NT2/D1 (cell line): Measurements from ENCODE around the gene ASB6.

Source experiments
- DNase-seq: peaks from one replicate; pipeline ENCODE4 v3.0.0-alpha.2; 2011; ENCODE audit warnings: low read depth, low spot score
- H3K27me3 ChIP-seq: 2 replicates; pipeline ENCODE4 v1.6.0; 2011; ENCODE audit warnings: mild to moderate bottlenecking; ENCODE audit not compliant: insufficient read length, insufficient read depth
- H3K36me3 ChIP-seq: 2 replicates; pipeline ENCODE4 v1.6.1; 2011; ENCODE audit warnings: mild to moderate bottlenecking, low read length, mixed read lengths; ENCODE audit not compliant: insufficient read depth, insufficient read length
- H3K4me1 ChIP-seq: 2 replicates; pipeline ENCODE4 v1.5.1; 2011; ENCODE audit not compliant: insufficient read depth, insufficient read length
- H3K4me3 ChIP-seq: 2 replicates; pipeline ENCODE4 v1.5.1; 2011; ENCODE audit warnings: low read depth; ENCODE audit not compliant: insufficient read length
- H3K9ac ChIP-seq: 2 replicates; pipeline ENCODE4 v1.6.0; 2011; ENCODE audit warnings: low read depth; ENCODE audit not compliant: insufficient read length
- H3K9me3 ChIP-seq: 2 replicates; pipeline ENCODE4 v1.5.1; 2011; ENCODE audit warnings: mild to moderate bottlenecking, low read length; ENCODE audit not compliant: insufficient read depth
- SUZ12 ChIP-seq: IDR thresholded peaks from 2 replicates; pipeline ENCODE4 v1.6.1; 2011; ENCODE audit not compliant: insufficient read length, insufficient read depth; ENCODE audit errors: extremely low read depth
- YY1 ChIP-seq: IDR thresholded peaks from 2 replicates; pipeline ENCODE4 v1.6.1; 2011; ENCODE audit not compliant: insufficient read length, insufficient read depth
- ZNF274 ChIP-seq: IDR thresholded peaks from 2 replicates; pipeline ENCODE4 v1.6.1; 2011; ENCODE audit warnings: mild to moderate bottlenecking, low read depth, low read length

The ASB6 gene

DNA sequence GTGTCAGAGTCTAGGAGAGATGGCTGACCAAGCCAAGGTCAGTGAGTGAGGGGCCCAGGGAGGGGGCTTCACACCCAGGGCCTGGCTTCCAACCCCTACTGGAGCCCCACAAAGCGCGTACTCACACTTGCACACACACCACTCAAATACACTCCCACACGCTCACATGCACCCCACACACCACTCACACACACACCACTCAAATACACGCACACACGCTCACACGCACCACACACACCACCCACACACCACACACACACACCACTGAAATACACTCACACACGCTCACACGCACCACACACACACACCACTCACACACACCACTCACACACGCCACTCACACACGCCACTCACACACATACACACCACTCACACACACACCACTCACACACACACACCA, 5.7 kb upstream of the ASB6 start:
- peak overlapping the region; percentile 8 for H3K9ac ChIP-seq
- no peaks in the 10 kb centered on the region for H3K36me3 ChIP-seq
- H3K9me3 ChIP-seq = peaks cover 5% of the 10 kb centered on the region; the same call in 1 of the 2 replicates
- TF ChIP-seq SUZ12 (no peak), YY1 (no peak), ZNF274 (no peak)
- no peak for DNase-seq
- H3K27me3 ChIP-seq = no peaks in the 10 kb centered on the region
- no peak overlapping the region for H3K4me3 ChIP-seq
- peaks cover 10% of the 10 kb centered on the region for H3K4me1 ChIP-seq

- peaks cover 5% of the 10 kb centered on the region; the same call in 1 of the 2 replicates for H3K9me3 ChIP-seq
- H3K4me1 ChIP-seq = peaks cover 12% of the 10 kb centered on the region
- H3K27me3 ChIP-seq = no peaks in the 10 kb centered on the region
- no peak overlapping the region for H3K9ac ChIP-seq
- DNase-seq = no peak
- no peaks in the 10 kb centered on the region for H3K36me3 ChIP-seq
- TF ChIP-seq YY1 (no peak), SUZ12 (no peak), ZNF274 (no peak)
- no peak overlapping the region for H3K4me3 ChIP-seq
Observed at GRCh38 chr9:129646654-129647053, 4.7 kb upstream of the ASB6 start.

DNA sequence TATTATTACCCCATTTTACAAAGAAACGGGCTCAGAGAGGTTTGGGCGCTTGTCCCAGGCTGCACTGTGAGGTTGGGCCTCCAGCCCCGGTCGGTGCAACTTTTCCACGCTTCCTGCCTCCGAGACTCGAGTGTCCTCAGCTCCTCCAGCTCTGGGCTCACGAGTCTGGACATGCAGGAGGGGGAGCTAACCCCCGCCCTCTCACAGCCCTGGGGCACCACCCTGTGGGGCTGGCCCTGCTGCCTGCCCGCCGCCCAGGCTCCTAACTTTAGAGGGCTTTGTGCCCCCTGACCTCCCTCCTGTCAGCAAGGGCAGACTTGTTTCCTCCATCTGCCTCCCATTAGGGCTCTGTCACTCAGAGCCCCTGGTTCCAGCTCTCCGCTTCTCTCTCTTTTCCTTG, 4.3 kb upstream of the ASB6 start:
- TF ChIP-seq ZNF274 (no peak), SUZ12 (no peak), YY1 (no peak)
- Histone ChIP-seq H3K9ac (no peak overlapping the region), H3K36me3 (no peaks in the 10 kb centered on the region), H3K4me3 (no peak overlapping the region), H3K9me3 (peaks cover 5% of the 10 kb centered on the region; the same call in 1 of the 2 replicates), H3K27me3 (no peaks in the 10 kb centered on the region), H3K4me1 (peaks cover 12% of the 10 kb centered on the region)
- no peak for DNase-seq

GRCh38 chr9:129644902-129645301, 3.0 kb upstream of the ASB6 start:
- H3K4me3 ChIP-seq = no peak overlapping the region
- TF ChIP-seq ZNF274 = no peak
- no peak for DNase-seq
- peak overlapping the region; percentile 10 for H3K9ac ChIP-seq
- peaks cover 5% of the 10 kb centered on the region; the same call in 1 of the 2 replicates for H3K9me3 ChIP-seq
- H3K27me3 ChIP-seq = no peaks in the 10 kb centered on the region
- H3K4me1 ChIP-seq = peaks cover 21% of the 10 kb centered on the region
- H3K36me3 ChIP-seq = peaks cover 11% of the 10 kb centered on the region

DNA sequence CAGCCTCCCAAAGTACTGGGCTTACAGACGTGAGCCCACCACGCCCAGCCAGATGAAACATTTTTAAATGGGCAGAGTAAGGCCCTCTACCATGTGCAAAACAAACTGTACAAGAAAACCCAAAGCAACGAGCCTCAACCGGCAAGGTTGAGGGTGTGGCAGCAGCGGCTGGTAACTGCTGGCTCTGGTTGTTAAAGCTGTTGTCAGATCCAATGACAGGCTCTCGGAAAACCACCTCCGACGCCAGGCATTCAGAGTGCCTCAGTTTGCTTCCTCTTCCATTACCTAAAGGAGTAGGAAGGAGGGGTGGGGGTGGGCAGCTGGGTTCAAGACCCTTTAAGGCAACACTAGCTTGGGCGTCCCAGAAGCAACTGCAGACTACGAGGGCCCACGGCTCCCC, 2.4 kb upstream of the ASB6 start:
- no peak overlapping the region for H3K9ac ChIP-seq
- peaks cover 5% of the 10 kb centered on the region; the same call in 1 of the 2 replicates for H3K9me3 ChIP-seq
- TF ChIP-seq YY1 (no peak), SUZ12 (no peak), ZNF274 (no peak)
- H3K27me3 ChIP-seq = no peaks in the 10 kb centered on the region
- no peak overlapping the region for H3K4me3 ChIP-seq
- peaks cover 16% of the 10 kb centered on the region for H3K36me3 ChIP-seq
- H3K4me1 ChIP-seq = peaks cover 21% of the 10 kb centered on the region
- DNase-seq = no peak

DNA sequence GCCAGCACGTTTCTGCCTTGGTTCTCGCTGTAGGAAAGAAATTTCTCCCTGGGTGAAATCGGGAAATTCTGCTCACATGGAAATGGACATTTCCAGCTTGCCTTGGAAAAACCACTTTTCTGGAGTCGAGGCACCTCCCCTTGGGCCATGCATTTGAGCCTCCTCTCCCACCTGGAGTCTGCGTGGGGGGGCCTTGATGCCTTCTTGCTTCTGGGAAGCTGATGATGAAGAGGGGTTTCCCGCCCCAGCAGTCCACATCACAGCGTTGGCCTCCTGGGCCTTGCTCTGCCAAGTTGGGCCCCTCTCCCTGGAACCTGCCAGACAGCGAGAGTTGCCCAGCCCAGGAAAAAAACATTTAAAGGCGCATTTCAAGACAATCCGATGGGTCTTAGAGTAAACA, 1.8 kb upstream of the ASB6 start:
- TF ChIP-seq SUZ12 = no peak
- TF ChIP-seq YY1 = no peak
- TF ChIP-seq ZNF274 = no peak
- H3K4me1 ChIP-seq = peaks cover 21% of the 10 kb centered on the region
- no peak for DNase-seq
- H3K27me3 ChIP-seq = no peaks in the 10 kb centered on the region
- peaks cover 23% of the 10 kb centered on the region for H3K36me3 ChIP-seq
- H3K9ac ChIP-seq = no peak overlapping the region
- no peak overlapping the region for H3K4me3 ChIP-seq
- H3K9me3 ChIP-seq = peaks cover 5% of the 10 kb centered on the region; the same call in 1 of the 2 replicates

- no peak for DNase-seq
- H3K4me1 ChIP-seq = peaks cover 14% of the 10 kb centered on the region
Observed at GRCh38 chr9:129640871-129641749, 841 bp downstream of the ASB6 start.

More at GRCh38 chr9:129640871-129641749, 841 bp downstream of the ASB6 start:
- no peak for TF ChIP-seq SUZ12
- TF ChIP-seq ZNF274 = no peak
- no peak for TF ChIP-seq YY1
- H3K4me3 ChIP-seq = peak overlapping the region; percentile 98
- no peaks in the 10 kb centered on the region for H3K27me3 ChIP-seq
- H3K9ac ChIP-seq = peak overlapping the region; percentile 96
- H3K9me3 ChIP-seq = no peaks in the 10 kb centered on the region
- H3K36me3 ChIP-seq = peaks cover 44% of the 10 kb centered on the region
